Measurements from ENCODE around the gene PRKACA.

DNA sequence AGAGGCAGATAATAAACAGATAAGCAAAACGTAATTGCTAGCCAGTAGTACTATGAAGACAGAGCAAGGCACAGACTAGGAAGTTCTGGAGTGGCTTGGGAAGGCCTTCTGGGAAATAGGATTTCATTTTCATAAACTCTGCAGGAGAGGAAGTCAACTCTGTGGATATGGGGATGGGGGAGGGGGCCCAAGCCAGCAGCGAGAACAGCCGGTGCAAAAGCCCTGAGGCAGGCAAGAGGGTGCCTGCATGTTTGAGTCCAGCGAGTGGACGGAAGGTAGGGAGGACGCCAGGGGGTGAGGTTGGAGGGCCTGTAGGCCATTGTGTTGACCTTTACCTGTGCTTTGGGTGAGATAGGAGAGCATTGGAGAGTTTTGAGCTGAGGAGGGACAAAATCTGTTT, 27.8 kb upstream of the PRKACA start:
- TF ChIP-seq CTCF (IDR thresholded peaks at IDR 0.05; ENCODE audit: low read depth, low read length, poor library complexity, severe bottlenecking) (no peak), EZH2phosphoT487 (IDR thresholded peaks at IDR 0.05; ENCODE audit: borderline replicate concordance, low read length) (no peak)
